Inferior parietal cortex (tissue), 1 donor: ENCODE results near the gene ORC6.
"Not testable (repeated sequence)": the region's sequence is repeated elsewhere in the genome, so short reads cannot be mapped to it uniquely, and the experiment has no call there.

ENCODE experiments used
- DNase-seq: peaks from one replicate; pipeline ENCODE4 v3.0.0-alpha.2; 2016; ENCODE audit errors: extremely low spot score

Gene ORC6

GRCh38 chr16:46689365-46690280 is at the start of gene ORC6:
ORC6 (plus strand) TSS chr16:46689659; CDS start chr16:46689706, 47 bp downstream.
- peak; percentile 93 for DNase-seq

- no peak for DNase-seq
Measured at GRCh38 chr16:46648656-46649055, 40.8 kb upstream of the ORC6 start.

GRCh38 chr16:46649588-46650253 is 39.7 kb upstream of the ORC6 start:
- no peak for DNase-seq

GRCh38 chr16:46650254-46650623 is 39.2 kb upstream of the ORC6 start:
- no peak for DNase-seq

GRCh38 chr16:46651305-46651704 is 38.2 kb upstream of the ORC6 start:
- no peak for DNase-seq

GRCh38 chr16:46658925-46659324 is 30.5 kb upstream of the ORC6 start:
- no peak for DNase-seq

- no peak for DNase-seq
Measured at GRCh38 chr16:46662123-46662522, 27.3 kb upstream of the ORC6 start.

GRCh38 chr16:46673320-46674013 is 16.0 kb upstream of the ORC6 start:
- peak; percentile 55 for DNase-seq

GRCh38 chr16:46677943-46678342 is 11.5 kb upstream of the ORC6 start:
- DNase-seq: not testable (repeated sequence)

GRCh38 chr16:46681867-46682266 is 7.6 kb upstream of the ORC6 start:
- DNase-seq: not testable (repeated sequence)

GRCh38 chr16:46686815-46687473 is 2.5 kb upstream of the ORC6 start:
- DNase-seq: no peak

GRCh38 chr16:46687486-46687885 is 2.0 kb upstream of the ORC6 start:
- DNase-seq: no peak

GRCh38 chr16:46688101-46688653 is 1.3 kb upstream of the ORC6 start:
- peak; percentile 52 for DNase-seq

- peak; percentile 97 for DNase-seq
Measured at GRCh38 chr16:46688654-46689364, 650 bp upstream of the ORC6 start, which contains the start of gene VPS35. VPS35 (minus strand) TSS chr16:46689178; CDS start chr16:46689133, 45 bp downstream.

- no peak for DNase-seq
Measured at GRCh38 chr16:46690281-46691178, 1.1 kb downstream of the ORC6 start.

- DNase-seq: no peak
Measured at GRCh38 chr16:46691726-46692125, 2.3 kb downstream of the ORC6 start.

- no peak for DNase-seq
Measured at GRCh38 chr16:46693598-46693997, 4.1 kb downstream of the ORC6 start.

GRCh38 chr16:46695937-46696336 is 6.5 kb downstream of the ORC6 start:
- no peak for DNase-seq

- no peak for DNase-seq
Measured at GRCh38 chr16:46696957-46697356, 7.5 kb downstream of the ORC6 start.

- DNase-seq: no peak
Measured at GRCh38 chr16:46700048-46700447, 10.6 kb downstream of the ORC6 start.
